WERI-Rb-1 (cell line): Measurements from ENCODE around the gene PRKCB.

Experiments
- DNase-seq: peaks from one replicate; pipeline ENCODE4 v3.0.0-alpha.2; 2020
- H3K27ac ChIP-seq: fragments of 250-450 bp; sonication (Bioruptor Pico); 2 replicates; pipeline ENCODE4 v1.5.1; 2020; ENCODE audit warnings: mild to moderate bottlenecking, moderate library complexity
- H3K27me3 ChIP-seq: fragments of 250-450 bp; sonication (Bioruptor Pico); 2 replicates; pipeline ENCODE4 v1.5.1; 2021; ENCODE audit warnings: mild to moderate bottlenecking, low read depth, moderate library complexity; ENCODE audit not compliant: insufficient read depth, severe bottlenecking
- H3K36me3 ChIP-seq: fragments of 250-450 bp; sonication (Bioruptor Pico); 2 replicates; pipeline ENCODE4 v1.5.1; 2020; ENCODE audit warnings: mild to moderate bottlenecking, moderate library complexity
- H3K4me3 ChIP-seq: 2 replicates; pipeline ENCODE4 v1.5.1; 2011; ENCODE audit warnings: low read depth, mild to moderate bottlenecking, control low read depth, low read length
- H3K9me3 ChIP-seq: fragments of 250-450 bp; sonication (Bioruptor Pico); 2 replicates; pipeline ENCODE4 v1.5.1; 2021; ENCODE audit warnings: mild to moderate bottlenecking, moderate library complexity; ENCODE audit not compliant: severe bottlenecking
- TF ChIP-seq, protein P1 (sequence below): IDR thresholded peaks from 2 replicates; pipeline ENCODE4 v1.5.1; 2011; ENCODE audit warnings: low read depth, mild to moderate bottlenecking, control low read depth, inconsistent platforms, low read length

The PRKCB gene

DNA sequence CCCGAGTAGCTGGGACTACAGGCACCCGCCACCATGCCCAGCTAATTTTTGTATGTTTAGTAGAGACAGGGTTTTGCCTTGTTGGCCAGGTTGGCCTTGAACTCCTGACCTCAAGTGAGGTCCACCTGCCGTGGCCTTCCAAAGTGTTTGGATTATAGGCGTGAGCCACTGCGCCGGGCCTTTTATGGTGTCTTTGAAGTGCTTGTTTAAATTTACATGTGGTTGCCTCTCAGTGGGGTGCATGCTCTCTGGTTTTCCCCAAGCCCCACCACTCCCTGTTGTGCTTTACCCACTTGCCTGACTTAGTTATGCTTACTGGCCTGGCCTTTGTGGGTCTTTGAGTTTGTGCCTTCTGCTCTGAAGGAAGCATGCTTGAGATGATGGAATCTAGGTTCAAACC lies 132.0 kb downstream of the PRKCB start:
- H3K36me3 ChIP-seq, result no peaks in the 10 kb centered on the region
- no peak overlapping the region for H3K27ac ChIP-seq
- peaks cover 3% of the 10 kb centered on the region for H3K27me3 ChIP-seq
- DNase-seq, result no peak
- H3K9me3 ChIP-seq, result no peaks in the 10 kb centered on the region
- no peak overlapping the region for H3K4me3 ChIP-seq
- TF ChIP-seq, protein P1, sequence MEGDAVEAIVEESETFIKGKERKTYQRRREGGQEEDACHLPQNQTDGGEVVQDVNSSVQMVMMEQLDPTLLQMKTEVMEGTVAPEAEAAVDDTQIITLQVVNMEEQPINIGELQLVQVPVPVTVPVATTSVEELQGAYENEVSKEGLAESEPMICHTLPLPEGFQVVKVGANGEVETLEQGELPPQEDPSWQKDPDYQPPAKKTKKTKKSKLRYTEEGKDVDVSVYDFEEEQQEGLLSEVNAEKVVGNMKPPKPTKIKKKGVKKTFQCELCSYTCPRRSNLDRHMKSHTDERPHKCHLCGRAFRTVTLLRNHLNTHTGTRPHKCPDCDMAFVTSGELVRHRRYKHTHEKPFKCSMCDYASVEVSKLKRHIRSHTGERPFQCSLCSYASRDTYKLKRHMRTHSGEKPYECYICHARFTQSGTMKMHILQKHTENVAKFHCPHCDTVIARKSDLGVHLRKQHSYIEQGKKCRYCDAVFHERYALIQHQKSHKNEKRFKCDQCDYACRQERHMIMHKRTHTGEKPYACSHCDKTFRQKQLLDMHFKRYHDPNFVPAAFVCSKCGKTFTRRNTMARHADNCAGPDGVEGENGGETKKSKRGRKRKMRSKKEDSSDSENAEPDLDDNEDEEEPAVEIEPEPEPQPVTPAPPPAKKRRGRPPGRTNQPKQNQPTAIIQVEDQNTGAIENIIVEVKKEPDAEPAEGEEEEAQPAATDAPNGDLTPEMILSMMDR, result no peak

DNA sequence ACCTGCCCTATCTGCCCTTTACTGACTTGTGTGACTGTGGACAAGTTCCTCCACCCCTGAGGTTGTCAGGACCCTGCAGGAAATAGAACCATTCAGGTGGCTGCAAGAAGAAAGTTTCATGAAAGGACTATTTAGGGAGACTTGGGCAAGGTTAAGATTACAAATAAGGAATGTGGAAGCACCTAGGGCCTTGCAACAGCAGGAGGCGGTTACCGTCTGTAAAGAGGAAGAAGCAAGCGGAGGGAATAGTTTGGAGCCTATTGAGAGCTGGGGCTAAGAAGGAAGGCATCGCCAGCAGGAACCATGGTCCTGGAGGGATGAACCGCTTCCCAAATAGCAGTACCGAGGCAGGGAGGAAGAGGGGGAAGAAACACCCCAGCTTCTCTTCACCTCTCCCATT lies 132.4 kb downstream of the PRKCB start:
- Histone ChIP-seq H3K36me3 (no peaks in the 10 kb centered on the region), H3K27me3 (peaks cover 3% of the 10 kb centered on the region)

DNA sequence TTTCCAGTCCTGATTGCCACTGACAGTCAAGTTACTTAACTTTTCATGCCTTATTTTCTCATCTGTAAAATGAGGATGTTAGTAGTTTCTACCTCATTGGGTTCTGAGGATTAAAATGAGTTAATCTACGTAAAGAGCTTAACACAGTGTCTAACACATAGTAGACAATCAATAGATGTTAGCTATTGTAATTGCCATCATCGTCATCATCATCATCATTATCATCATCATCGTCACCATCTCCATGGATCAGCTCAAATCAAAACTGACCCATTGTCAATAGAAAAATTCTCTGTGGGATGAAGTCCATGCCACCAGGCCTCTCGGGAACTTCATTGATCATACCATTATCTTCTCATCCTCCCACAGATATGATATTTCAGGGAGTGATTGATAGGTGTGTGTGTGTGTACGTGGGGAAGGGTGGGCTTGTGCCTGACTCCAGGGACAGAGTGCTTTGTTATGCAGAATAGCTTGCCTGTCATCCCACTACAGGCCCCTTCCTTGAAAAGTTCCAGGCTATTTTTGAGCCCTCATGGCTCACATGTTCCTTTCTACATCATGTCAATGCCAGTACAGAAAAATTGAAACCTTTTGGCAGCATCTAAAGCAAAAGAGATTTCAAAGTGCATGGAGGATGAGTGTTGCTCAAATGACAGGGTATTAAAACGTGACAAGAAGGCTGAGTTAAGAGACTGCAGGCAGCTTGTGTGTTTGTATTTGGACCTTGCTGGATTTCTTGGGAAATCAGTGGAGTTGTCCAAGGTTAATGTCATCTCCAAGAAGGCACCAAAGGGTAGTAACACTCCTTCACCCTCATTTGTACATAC lies 133.9 kb downstream of the PRKCB start:
- no peaks in the 10 kb centered on the region for H3K36me3 ChIP-seq

More for the DNA sequence above, 132.4 kb downstream of the PRKCB start:
- Histone ChIP-seq H3K27ac (no peak overlapping the region), H3K9me3 (no peaks in the 10 kb centered on the region), H3K4me3 (no peak overlapping the region)
- TF ChIP-seq, protein P1, result no peak
- no peak for DNase-seq

DNA sequence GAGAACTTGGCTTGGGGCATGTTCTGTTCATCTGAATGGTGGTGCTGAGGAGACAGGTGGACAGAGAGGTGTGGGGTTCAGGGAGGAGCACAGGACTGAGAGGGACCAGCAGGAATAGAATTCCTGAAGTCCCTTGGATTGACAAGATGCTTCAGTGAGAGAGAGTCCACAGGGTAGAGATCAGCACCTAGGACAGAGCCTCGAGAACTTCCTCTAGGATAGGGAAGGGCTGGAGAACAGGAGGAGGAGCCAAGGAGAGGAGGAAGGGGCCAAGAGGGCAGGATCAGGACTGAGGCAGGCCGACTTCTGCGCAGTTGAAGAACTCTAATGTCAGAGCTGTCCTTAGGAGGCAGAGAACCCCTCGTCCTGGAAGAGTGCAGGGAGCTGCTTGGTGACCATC lies 138.4 kb downstream of the PRKCB start:
- no peak overlapping the region for H3K27ac ChIP-seq
- no peak for DNase-seq
- no peaks in the 10 kb centered on the region for H3K36me3 ChIP-seq
- peaks cover 7% of the 10 kb centered on the region for H3K27me3 ChIP-seq
- no peak overlapping the region for H3K4me3 ChIP-seq
- H3K9me3 ChIP-seq, result no peaks in the 10 kb centered on the region
- TF ChIP-seq, protein P1, result no peak

More for the DNA sequence above, 133.9 kb downstream of the PRKCB start:
- peaks cover 3% of the 10 kb centered on the region for H3K27me3 ChIP-seq
- TF ChIP-seq, protein P1, result no peak
- no peak overlapping the region for H3K27ac ChIP-seq
- no peaks in the 10 kb centered on the region for H3K9me3 ChIP-seq
- no peak overlapping the region for H3K4me3 ChIP-seq
- DNase-seq, result no peak

DNA sequence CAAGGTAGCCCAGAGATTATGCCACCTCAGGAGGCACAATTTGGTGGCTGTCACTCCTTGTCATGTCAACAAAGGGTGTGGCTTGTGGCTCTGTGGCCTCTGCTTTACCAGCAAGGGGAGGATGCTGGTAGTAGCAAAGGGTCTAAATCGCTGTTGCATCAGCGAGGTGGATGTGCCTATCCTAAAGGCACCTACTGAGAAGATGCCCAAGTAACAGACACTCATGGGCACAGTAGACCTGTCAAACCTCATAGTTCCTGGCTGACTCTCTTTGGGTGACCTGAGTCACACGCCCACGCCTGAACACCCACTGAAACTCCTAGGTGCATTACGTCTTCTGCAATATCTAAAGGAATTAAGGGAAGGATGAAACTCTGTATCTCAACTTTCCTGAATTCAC lies 139.5 kb downstream of the PRKCB start:
- Histone ChIP-seq H3K36me3 (no peaks in the 10 kb centered on the region), H3K4me3 (no peak overlapping the region), H3K27ac (no peak overlapping the region), H3K27me3 (peaks cover 17% of the 10 kb centered on the region), H3K9me3 (no peaks in the 10 kb centered on the region)
- TF ChIP-seq, protein P1, result no peak
- no peak for DNase-seq

DNA sequence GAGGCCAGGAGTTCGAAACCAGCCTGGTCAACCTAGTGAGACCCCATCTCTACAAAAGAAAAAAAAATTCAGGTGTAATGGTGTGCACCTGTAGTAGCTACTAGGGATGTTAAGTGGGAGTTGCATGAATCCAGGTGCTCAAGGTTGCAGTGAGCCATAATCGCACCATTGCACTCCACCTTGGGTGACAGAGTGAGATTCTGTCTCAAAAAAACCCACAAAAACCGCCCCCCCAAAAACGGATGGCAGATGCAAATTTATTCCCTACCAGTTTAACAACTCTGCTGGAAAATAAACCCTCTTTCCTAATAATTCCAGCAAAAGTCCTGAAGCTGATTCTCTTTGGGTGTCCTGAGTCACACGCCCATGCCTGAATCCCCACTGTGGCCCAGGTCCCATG lies 140.3 kb downstream of the PRKCB start:
- Histone ChIP-seq H3K27me3 (peaks cover 21% of the 10 kb centered on the region), H3K27ac (no peak overlapping the region), H3K36me3 (no peaks in the 10 kb centered on the region), H3K4me3 (no peak overlapping the region), H3K9me3 (no peaks in the 10 kb centered on the region)
- TF ChIP-seq, protein P1, result no peak
- DNase-seq, result no peak
